Activated B cell treated with CpG ODN at 0.5 μM for 24 hours (primary cell): ENCODE results near the gene DAND5. TPM values are rescaled to one million over a fixed set of nuclear protein-coding genes. Genes with fewer than 3 reads are reported as not detected.
A peak's percentile ranks its signal among the peaks of the same experiment; 100 is the strongest.

Experiments
- ATAC-seq: fragments of 200-7000 bp; cut with Tn5 transposase; one replicate; pipeline ENCODE4 v1.10.0; 2021; ENCODE audit warnings: low read depth, mild to moderate bottlenecking, moderate library complexity
- CTCF ChIA-PET: fragments of 350-600 bp; sonication (Branson Sonifier 250); formaldehyde crosslinking; loops from one replicate; lab custom pipeline; 2021; ENCODE audit warnings: antibody characterized with exemption; lab: Charles Lee
- POLR2A ChIA-PET: fragments of 350-600 bp; sonication (Branson Sonifier 250); formaldehyde crosslinking; loops from one replicate; lab custom pipeline; 2021; ENCODE audit warnings: antibody characterized with exemption; lab: Charles Lee
- DNase-seq: peaks from one replicate; pipeline ENCODE4 v3.0.0; 2022
- H3K27ac Mint-ChIP-seq: one replicate; pipeline ENCODE4 v1.8.0; 2020; ENCODE audit warnings: mixed read lengths
- H3K27me3 Mint-ChIP-seq: one replicate; pipeline ENCODE4 v1.8.0; 2021; ENCODE audit warnings: mixed read lengths
- H3K36me3 Mint-ChIP-seq: one replicate; pipeline ENCODE4 v1.8.0; 2021; ENCODE audit warnings: low read depth, mixed read lengths
- H3K4me1 Mint-ChIP-seq: one replicate; pipeline ENCODE4 v1.8.0; 2021; ENCODE audit warnings: mixed read lengths
- H3K4me3 Mint-ChIP-seq: one replicate; pipeline ENCODE4 v1.8.0; 2020; ENCODE audit warnings: mild to moderate bottlenecking, mixed read lengths
- H3K9me3 Mint-ChIP-seq: one replicate; pipeline ENCODE4 v1.8.0; 2020; ENCODE audit warnings: mixed read lengths
- intact Hi-C: fragments of 100-400 bp; cut with micrococcal nuclease; formaldehyde crosslinking; loops from one replicate; pipeline ENCODE4 v1.15.1; 2024
- total RNA-seq: library from RNA; stranded (reverse); gene quantifications from 2 replicates; pipeline ENCODE4 v1.2.3, GENCODE V29; 2022
- TF ChIP-seq, protein P1 (sequence below): fragments of 200-600 bp; IDR thresholded peaks from one replicate; pipeline ENCODE4 v1.8.0; 2022; ENCODE audit warnings: antibody characterized with exemption, mild to moderate bottlenecking

DAND5 gene
- total RNA-seq, 1 donor from 2014 or later: not detected

DNA sequence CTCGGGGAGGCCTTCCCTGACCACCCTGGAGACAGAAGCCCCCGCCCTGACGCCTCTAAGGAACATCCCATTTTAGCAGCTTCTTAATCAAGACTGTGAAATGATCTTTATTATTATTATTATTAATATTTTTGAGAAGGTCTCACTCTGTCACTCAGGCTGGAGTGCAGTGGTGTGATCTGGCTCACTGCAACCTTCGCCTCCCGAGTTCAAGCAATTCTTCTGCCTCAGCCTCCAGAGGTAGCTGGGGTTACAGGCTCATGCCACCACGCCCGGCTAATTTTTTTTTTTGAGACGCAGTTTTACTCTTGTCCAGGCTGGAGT is 3.6 kb upstream of the DAND5 start:
- ChIA-PET CTCF (interaction anchor here (0.7 to 3.4 kb wide), 33 partner anchors 9 to 782 kb away, joined by 3 to 53 read pairs (median 4); partner anchors contain the start of genes CALR, GADD45GIP1, NACC1 and RAD23A), POLR2A (interaction anchor here (0.8 to 1.9 kb wide), 14 partner anchors 9 to 190 kb away, joined by 3 to 13 read pairs (median 6); partner anchors contain the start of genes CALR, DNASE2, GADD45GIP1 and GCDH)
- DNase-seq (no peak), ATAC-seq (no peak)
- H3K27ac Mint-ChIP-seq: no peak overlapping the region
- TF ChIP-seq, protein P1, sequence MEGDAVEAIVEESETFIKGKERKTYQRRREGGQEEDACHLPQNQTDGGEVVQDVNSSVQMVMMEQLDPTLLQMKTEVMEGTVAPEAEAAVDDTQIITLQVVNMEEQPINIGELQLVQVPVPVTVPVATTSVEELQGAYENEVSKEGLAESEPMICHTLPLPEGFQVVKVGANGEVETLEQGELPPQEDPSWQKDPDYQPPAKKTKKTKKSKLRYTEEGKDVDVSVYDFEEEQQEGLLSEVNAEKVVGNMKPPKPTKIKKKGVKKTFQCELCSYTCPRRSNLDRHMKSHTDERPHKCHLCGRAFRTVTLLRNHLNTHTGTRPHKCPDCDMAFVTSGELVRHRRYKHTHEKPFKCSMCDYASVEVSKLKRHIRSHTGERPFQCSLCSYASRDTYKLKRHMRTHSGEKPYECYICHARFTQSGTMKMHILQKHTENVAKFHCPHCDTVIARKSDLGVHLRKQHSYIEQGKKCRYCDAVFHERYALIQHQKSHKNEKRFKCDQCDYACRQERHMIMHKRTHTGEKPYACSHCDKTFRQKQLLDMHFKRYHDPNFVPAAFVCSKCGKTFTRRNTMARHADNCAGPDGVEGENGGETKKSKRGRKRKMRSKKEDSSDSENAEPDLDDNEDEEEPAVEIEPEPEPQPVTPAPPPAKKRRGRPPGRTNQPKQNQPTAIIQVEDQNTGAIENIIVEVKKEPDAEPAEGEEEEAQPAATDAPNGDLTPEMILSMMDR: no peak
- H3K9me3 Mint-ChIP-seq: no peaks in the 10 kb centered on the region
- peaks cover 7% of the 10 kb centered on the region for H3K4me1 Mint-ChIP-seq
- intact Hi-C loops: loop anchor here (1.0 to 2.0 kb wide), 3 partner anchors 27 to 128 kb away; partner anchors contain the start of gene CALR
- no peaks in the 10 kb centered on the region for H3K27me3 Mint-ChIP-seq
- peak overlapping the region; percentile 69 for H3K4me3 Mint-ChIP-seq
- no peaks in the 10 kb centered on the region for H3K36me3 Mint-ChIP-seq

- ChIA-PET POLR2A (interaction anchor here (0.6 to 1.0 kb wide), 5 partner anchors 11 to 146 kb away, joined by 3 read pairs; partner anchors contain the start of gene GADD45GIP1), CTCF (interaction anchor here (1.0 kb wide), 1 partner anchor 9 kb away, joined by 3 read pairs; no protein-coding TSS in a partner anchor)
- Mint-ChIP-seq H3K4me3 (no peak overlapping the region), H3K4me1 (peaks cover 7% of the 10 kb centered on the region), H3K36me3 (no peaks in the 10 kb centered on the region), H3K27ac (no peak overlapping the region), H3K9me3 (no peaks in the 10 kb centered on the region), H3K27me3 (no peaks in the 10 kb centered on the region)
- TF ChIP-seq, protein P1: no peak
- DNase-seq (no peak), ATAC-seq (no peak)
- intact Hi-C loops: no loop called here
These were observed 1.5 kb upstream of the DAND5 start for GRCh38 chr19:12967907-12968306.

GRCh38 chr19:12970070-12970820 is 869 bp downstream of the DAND5 start:
- peaks cover 3% of the 10 kb centered on the region for H3K4me1 Mint-ChIP-seq
- DNase-seq: no peak
- no peaks in the 10 kb centered on the region for H3K9me3 Mint-ChIP-seq
- CTCF ChIA-PET: no interaction called here
- no peak for ATAC-seq
- TF ChIP-seq, protein P1: no peak
- intact Hi-C loops: no loop called here
- no peak overlapping the region for H3K4me3 Mint-ChIP-seq
- POLR2A ChIA-PET: no interaction called here
- H3K36me3 Mint-ChIP-seq: no peaks in the 10 kb centered on the region
- no peaks in the 10 kb centered on the region for H3K27me3 Mint-ChIP-seq
- H3K27ac Mint-ChIP-seq: no peak overlapping the region

GRCh38 chr19:12973236-12973635 is 3.9 kb downstream of the DAND5 start:
- Mint-ChIP-seq H3K4me3 (no peak overlapping the region), H3K9me3 (no peaks in the 10 kb centered on the region), H3K36me3 (no peaks in the 10 kb centered on the region), H3K27me3 (peaks cover 7% of the 10 kb centered on the region), H3K27ac (no peak overlapping the region), H3K4me1 (peaks cover 5% of the 10 kb centered on the region)
- POLR2A ChIA-PET: interaction anchor here (0.7 kb wide), 1 partner anchor 55 kb away, joined by 3 read pairs; no protein-coding TSS in a partner anchor
- no peak for DNase-seq
- no peak for ATAC-seq
- intact Hi-C loops: no loop called here
- TF ChIP-seq, protein P1: no peak
- CTCF ChIA-PET: no interaction called here
